Right lobe of liver (tissue), 4 donors: ENCODE measurements around the gene OLFM3.

ENCODE experiments used
- CTCF ChIP-seq, 4 donors: fragments of 200-600 bp in 3 of 4; fragments of 450-650 bp in 1 of 4; IDR thresholded peaks; one replicate each; pipeline versions ENCODE4 v1.5.1 to v1.8.0; 2016 to 2022; ENCODE audit warnings: antibody characterized with exemption in 4 of 4, mild to moderate bottlenecking in 2 of 4
- POLR2A ChIP-seq: fragments of 450-650 bp; IDR thresholded peaks from one replicate; pipeline ENCODE4 v1.6.1; 2017; ENCODE audit warnings: antibody characterized with exemption, mild to moderate bottlenecking
- donor health status: DM: no; HTN: no; CAD: no.
- donor health status: DM: no; HTN: no; CAD: no.
- donor health status: DM: no; HTN: yes; CAD: no.

GRCh38 chr1:101965341-101965740 is 31.4 kb downstream of the OLFM3 start:
- TF ChIP-seq CTCF (IDR thresholded peaks at IDR 0.05) = no peak
- TF ChIP-seq POLR2A = no peak
